Mesendoderm (in vitro differentiated cells): Measurements from ENCODE around the gene CCDC40.

Experiments used
- DNase-seq: peaks from one replicate; pipeline ENCODE4 v3.0.0; 2013
- H2AK5ac ChIP-seq: 2 replicates; pipeline ENCODE4 v1.6.1; 2013; ENCODE audit warnings: low read length, inconsistent platforms
- H2BK120ac ChIP-seq: 2 replicates; pipeline ENCODE4 v1.6.1; 2013; ENCODE audit warnings: low read depth, mild to moderate bottlenecking, low read length, moderate library complexity, mixed read lengths
- H2BK15ac ChIP-seq: replicated peaks from 2 replicates; pipeline ENCODE4 v1.6.1; 2013; ENCODE audit warnings: low read depth, mild to moderate bottlenecking, moderate library complexity
- H2BK5ac ChIP-seq: 2 replicates; pipeline ENCODE4 v1.6.1; 2013; ENCODE audit warnings: low read length, inconsistent platforms
- H3K18ac ChIP-seq: 2 replicates; pipeline ENCODE4 v1.6.1; 2013; ENCODE audit warnings: mild to moderate bottlenecking, low read length, mixed read lengths
- H3K23ac ChIP-seq: one replicate; pipeline ENCODE4 v1.6.1; 2013; ENCODE audit warnings: low read length
- H3K27ac ChIP-seq: 2 replicates; pipeline ENCODE4 v1.5.1; 2013; ENCODE audit warnings: low read depth, mild to moderate bottlenecking, inconsistent platforms, low read length, moderate library complexity
- H3K27me3 ChIP-seq: 2 replicates; pipeline ENCODE4 v1.6.1; 2013; ENCODE audit warnings: low read length, control low read depth, mild to moderate bottlenecking, inconsistent platforms; ENCODE audit not compliant: insufficient read depth, poor library complexity
- H3K36me3 ChIP-seq: 2 replicates; pipeline ENCODE4 v1.6.1; 2013; ENCODE audit warnings: low read length, inconsistent platforms; ENCODE audit not compliant: control insufficient read depth, insufficient read depth
- H3K4ac ChIP-seq: one replicate; pipeline ENCODE4 v1.6.1; 2013; ENCODE audit warnings: low read depth, mild to moderate bottlenecking, low read length, moderate library complexity
- H3K4me1 ChIP-seq: 2 replicates; pipeline ENCODE4 v1.6.1; 2013; ENCODE audit warnings: low read depth, low read length, inconsistent platforms; ENCODE audit not compliant: control insufficient read depth
- H3K4me2 ChIP-seq: 2 replicates; pipeline ENCODE4 v1.6.1; 2013; ENCODE audit warnings: low read length
- H3K4me3 ChIP-seq: 2 replicates; pipeline ENCODE4 v1.5.1; 2013; ENCODE audit warnings: mild to moderate bottlenecking, low read length
- H3K56ac ChIP-seq: one replicate; pipeline ENCODE4 v1.6.1; 2013; ENCODE audit warnings: low read length
- H3K79me1 ChIP-seq: 2 replicates; pipeline ENCODE4 v1.6.1; 2013; ENCODE audit warnings: low read length, inconsistent platforms
- H3K79me2 ChIP-seq: 2 replicates; pipeline ENCODE4 v1.6.1; 2013; ENCODE audit warnings: mild to moderate bottlenecking, low read length; ENCODE audit not compliant: control insufficient read depth, insufficient read depth
- H3K9ac ChIP-seq: 2 replicates; pipeline ENCODE4 v1.6.1; 2013; ENCODE audit warnings: low read length, inconsistent platforms
- H4K5ac ChIP-seq: one replicate; pipeline ENCODE4 v1.6.1; 2013; ENCODE audit warnings: low read length
- H4K8ac ChIP-seq: one replicate; pipeline ENCODE4 v1.6.1; 2013; ENCODE audit warnings: low read depth, mild to moderate bottlenecking, control low read depth, low read length, moderate library complexity
- WGBS: extraction: QIAGEN DNeasy Blood & Tissue Kit; methylation state at CpG from one replicate; pipeline ENCODE4 v1.1.7; 2013; ENCODE audit warnings: low lambda C conversion rate, missing lambda C conversion rate; ENCODE audit not compliant: insufficient coverage; ENCODE audit errors: extremely low coverage; 5-methylcytosine and 5-hydroxymethylcytosine counted together

The CCDC40 gene

GRCh38 chr17:80033840-80034239 is 2.6 kb upstream of the CCDC40 start:
- no peak overlapping the region for H3K27ac ChIP-seq
- H2BK120ac ChIP-seq, result no peak overlapping the region
- H4K5ac ChIP-seq, result no peak overlapping the region
- peaks cover 55% of the 10 kb centered on the region for H3K79me2 ChIP-seq
- H3K56ac ChIP-seq, result no peak overlapping the region
- H4K8ac ChIP-seq, result no peak overlapping the region
- no peak for DNase-seq
- peaks cover 2% of the 10 kb centered on the region for H3K4me1 ChIP-seq
- H2AK5ac ChIP-seq, result no peak overlapping the region
- no peak overlapping the region for H3K18ac ChIP-seq
- H3K4me2 ChIP-seq, result no peak overlapping the region
- no peak overlapping the region for H2BK5ac ChIP-seq
- no peaks in the 10 kb centered on the region for H3K36me3 ChIP-seq
- peak overlapping the region; percentile 87 for H3K23ac ChIP-seq
- H3K27me3 ChIP-seq, result no peaks in the 10 kb centered on the region
- no CpG with 5 or more reads among the region's 4 CpGs for WGBS
- no peak overlapping the region for H3K9ac ChIP-seq
- no peak overlapping the region for H3K4ac ChIP-seq
- no peak overlapping the region for H3K4me3 ChIP-seq
- peaks cover 32% of the 10 kb centered on the region for H3K79me1 ChIP-seq
- no peak overlapping the region for H2BK15ac ChIP-seq

DNA sequence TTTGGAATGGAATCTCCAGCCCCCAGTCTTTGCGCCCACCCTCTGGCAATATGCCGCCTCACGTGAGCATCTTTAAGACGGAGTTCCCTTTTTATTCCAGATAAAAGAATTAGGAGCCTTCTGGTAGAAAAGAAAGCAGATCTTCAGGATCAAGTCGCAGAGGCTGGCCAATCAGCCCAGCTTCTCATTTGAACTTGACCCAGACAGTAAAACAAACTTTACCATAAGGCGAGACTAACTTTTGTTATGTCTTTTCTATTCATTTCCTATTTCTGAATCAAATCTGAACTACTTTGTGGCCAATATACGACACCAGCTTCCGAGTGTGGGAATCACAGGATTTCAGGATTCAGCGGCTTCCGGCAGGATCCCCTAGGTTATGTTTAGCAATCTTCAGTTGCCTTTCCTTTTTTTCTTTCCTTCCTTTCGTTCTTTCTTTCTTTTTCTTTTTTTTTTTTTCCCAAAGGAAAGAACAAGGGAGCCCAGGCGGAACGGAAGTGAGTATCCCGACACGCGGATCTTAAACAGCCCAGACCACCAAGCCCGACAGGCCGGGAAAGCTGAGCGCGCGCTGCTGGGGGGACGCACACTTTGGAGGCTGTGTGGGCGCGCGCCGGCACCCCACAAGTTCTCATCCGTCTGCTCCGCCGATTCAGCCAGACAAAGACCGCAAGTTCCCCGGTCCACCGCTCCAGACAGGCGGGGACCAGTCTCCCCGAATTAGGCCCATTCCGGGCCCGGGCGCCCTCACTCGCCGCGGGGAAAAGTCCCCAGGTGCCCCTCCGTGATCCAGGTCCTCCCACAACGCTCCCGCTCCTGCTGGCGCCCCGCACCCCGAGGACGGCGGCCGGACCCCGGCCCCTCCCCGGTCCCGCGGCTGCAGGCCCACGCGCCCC is 1.4 kb upstream of the CCDC40 start:
- Histone ChIP-seq H3K4me2 (peak overlapping the region; percentile 51), H2BK120ac (no peak overlapping the region), H3K9ac (peak overlapping the region; percentile 87), H3K36me3 (no peaks in the 10 kb centered on the region), H3K27ac (peak overlapping the region; percentile 66), H2BK5ac (no peak overlapping the region), H4K8ac (no peak overlapping the region), H2BK15ac (no peak overlapping the region), H3K4ac (peak overlapping the region; percentile 88), H3K56ac (peak overlapping the region; percentile 96), H3K23ac (peak overlapping the region; percentile 76), H3K27me3 (no peaks in the 10 kb centered on the region), H3K79me1 (peaks cover 28% of the 10 kb centered on the region), H3K79me2 (peaks cover 44% of the 10 kb centered on the region), H3K18ac (peak overlapping the region; percentile 99), H2AK5ac (no peak overlapping the region), H3K4me3 (peak overlapping the region; percentile 87), H3K4me1 (peaks cover 2% of the 10 kb centered on the region), H4K5ac (no peak overlapping the region)
- DNase-seq, result peak; percentile 50
- no CpG with 5 or more reads among the region's 55 CpGs for WGBS

- Histone ChIP-seq H2BK120ac (no peak within 1 kb of the TSS), H3K4ac (peak within 1 kb of the TSS; percentile 88), H3K27ac (peak within 1 kb of the TSS; percentile 82), H3K4me1 (peaks cover 2% of the 10 kb centered on the region), H3K79me1 (peaks cover 22% of the 10 kb centered on the region), H3K18ac (peak within 1 kb of the TSS; percentile 99), H2BK5ac (no peak within 1 kb of the TSS), H4K5ac (no peak within 1 kb of the TSS), H3K27me3 (no peaks in the 10 kb centered on the region), H2AK5ac (no peak within 1 kb of the TSS), H3K4me2 (peak within 1 kb of the TSS; percentile 56), H3K9ac (peak within 1 kb of the TSS; percentile 87), H3K4me3 (peak within 1 kb of the TSS; percentile 87), H4K8ac (peak within 1 kb of the TSS; percentile 97), H3K36me3 (no peaks in the 10 kb centered on the region), H3K56ac (peak within 1 kb of the TSS; percentile 96), H2BK15ac (no peak within 1 kb of the TSS), H3K79me2 (peaks cover 38% of the 10 kb centered on the region), H3K23ac (peak within 1 kb of the TSS; percentile 76)
- no CpG with 5 or more reads among the region's 46 CpGs for WGBS
- DNase-seq, result no peak
Measured at GRCh38 chr17:80035687-80035936, 830 bp upstream of the CCDC40 start, which contains the start of gene TBC1D16. Gene TBC1D16 (minus strand): TSS chr17:80035872. CDS start chr17:80013547, 22,325 bp downstream.

GRCh38 chr17:80036715-80037477 is 454 bp downstream of the CCDC40 start:
- Histone ChIP-seq H3K79me2 (peaks cover 25% of the 10 kb centered on the region), H4K8ac (no peak overlapping the region), H2AK5ac (no peak overlapping the region), H3K4me3 (peak overlapping the region; percentile 81), H2BK15ac (no peak overlapping the region), H3K4me1 (peaks cover 2% of the 10 kb centered on the region), H3K18ac (no peak overlapping the region), H3K56ac (peak overlapping the region; percentile 94), H3K4ac (no peak overlapping the region), H3K27me3 (no peaks in the 10 kb centered on the region), H3K4me2 (peak overlapping the region; percentile 44), H3K9ac (peak overlapping the region; percentile 67), H3K36me3 (no peaks in the 10 kb centered on the region), H4K5ac (no peak overlapping the region), H3K27ac (peak overlapping the region; percentile 66), H3K79me1 (peaks cover 13% of the 10 kb centered on the region), H2BK120ac (no peak overlapping the region), H3K23ac (no peak overlapping the region), H2BK5ac (no peak overlapping the region)
- peak; percentile 90 for DNase-seq
- no CpG with 5 or more reads among the region's 52 CpGs for WGBS

GRCh38 chr17:80043963-80044362 is 7.5 kb downstream of the CCDC40 start:
- H3K27ac ChIP-seq, result no peak overlapping the region
- no peaks in the 10 kb centered on the region for H3K4me1 ChIP-seq
- no peak for DNase-seq
- no CpG with 5 or more reads among the region's 6 CpGs for WGBS
- H4K8ac ChIP-seq, result no peak overlapping the region
- no peak overlapping the region for H3K18ac ChIP-seq
- no peak overlapping the region for H3K56ac ChIP-seq
- H2BK15ac ChIP-seq, result no peak overlapping the region
- H3K4ac ChIP-seq, result no peak overlapping the region
- no peaks in the 10 kb centered on the region for H3K27me3 ChIP-seq
- no peak overlapping the region for H2BK5ac ChIP-seq
- no peak overlapping the region for H2AK5ac ChIP-seq
- H3K23ac ChIP-seq, result no peak overlapping the region
- no peaks in the 10 kb centered on the region for H3K79me1 ChIP-seq
- no peak overlapping the region for H3K4me2 ChIP-seq
- H3K4me3 ChIP-seq, result no peak overlapping the region
- no peak overlapping the region for H4K5ac ChIP-seq
- no peaks in the 10 kb centered on the region for H3K36me3 ChIP-seq
- no peak overlapping the region for H2BK120ac ChIP-seq
- no peaks in the 10 kb centered on the region for H3K79me2 ChIP-seq
- no peak overlapping the region for H3K9ac ChIP-seq
